Esophagus squamous epithelium (tissue), 4 donors: ENCODE results near the gene SOX8.

Source experiments
- CTCF ChIP-seq, 6 experiments: fragments of 450-650 bp in 4 of 6; fragments of 200-600 bp in 2 of 6; sonication (generic) in 2 of 6; IDR thresholded peaks; one replicate each; pipeline ENCODE4 v1.5.1; 2016 to 2019; ENCODE audit warnings: antibody characterized with exemption in 6 of 6, mild to moderate bottlenecking in 4 of 6, moderate library complexity in 4 of 6
- POLR2A ChIP-seq, 4 donors: fragments of 450-650 bp; IDR thresholded peaks; one replicate each; pipeline ENCODE4 v1.6.1; 2017; ENCODE audit warnings: antibody characterized with exemption in 4 of 4, mild to moderate bottlenecking in 4 of 4, moderate library complexity in 3 of 4

- TF ChIP-seq CTCF (IDR thresholded peaks at IDR 0.05) (no peak), POLR2A (IDR thresholded peaks at IDR 0.05) (no peak)
Observed at GRCh38 chr16:977896-978295, 3.7 kb upstream of the SOX8 start.
